Activated CD4-positive, alpha-beta T cell treated with anti-CD3 and anti-CD28 coated beads, Interleukin-2, Interleukin-6, amounts not matched to agents 100 ng/mL and 50 ng/mL, durations not matched to agents 16 hours and 8 hours (primary cell): Measurements from ENCODE around the gene LMAN2.
A peak's percentile ranks its signal among the peaks of the same experiment; 100 is the strongest.

Source experiments
- DNase-seq: peaks from one replicate; pipeline ENCODE4 v3.0.0-alpha.2; 2020

LMAN2 gene, protein sequence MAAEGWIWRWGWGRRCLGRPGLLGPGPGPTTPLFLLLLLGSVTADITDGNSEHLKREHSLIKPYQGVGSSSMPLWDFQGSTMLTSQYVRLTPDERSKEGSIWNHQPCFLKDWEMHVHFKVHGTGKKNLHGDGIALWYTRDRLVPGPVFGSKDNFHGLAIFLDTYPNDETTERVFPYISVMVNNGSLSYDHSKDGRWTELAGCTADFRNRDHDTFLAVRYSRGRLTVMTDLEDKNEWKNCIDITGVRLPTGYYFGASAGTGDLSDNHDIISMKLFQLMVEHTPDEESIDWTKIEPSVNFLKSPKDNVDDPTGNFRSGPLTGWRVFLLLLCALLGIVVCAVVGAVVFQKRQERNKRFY

DNA sequence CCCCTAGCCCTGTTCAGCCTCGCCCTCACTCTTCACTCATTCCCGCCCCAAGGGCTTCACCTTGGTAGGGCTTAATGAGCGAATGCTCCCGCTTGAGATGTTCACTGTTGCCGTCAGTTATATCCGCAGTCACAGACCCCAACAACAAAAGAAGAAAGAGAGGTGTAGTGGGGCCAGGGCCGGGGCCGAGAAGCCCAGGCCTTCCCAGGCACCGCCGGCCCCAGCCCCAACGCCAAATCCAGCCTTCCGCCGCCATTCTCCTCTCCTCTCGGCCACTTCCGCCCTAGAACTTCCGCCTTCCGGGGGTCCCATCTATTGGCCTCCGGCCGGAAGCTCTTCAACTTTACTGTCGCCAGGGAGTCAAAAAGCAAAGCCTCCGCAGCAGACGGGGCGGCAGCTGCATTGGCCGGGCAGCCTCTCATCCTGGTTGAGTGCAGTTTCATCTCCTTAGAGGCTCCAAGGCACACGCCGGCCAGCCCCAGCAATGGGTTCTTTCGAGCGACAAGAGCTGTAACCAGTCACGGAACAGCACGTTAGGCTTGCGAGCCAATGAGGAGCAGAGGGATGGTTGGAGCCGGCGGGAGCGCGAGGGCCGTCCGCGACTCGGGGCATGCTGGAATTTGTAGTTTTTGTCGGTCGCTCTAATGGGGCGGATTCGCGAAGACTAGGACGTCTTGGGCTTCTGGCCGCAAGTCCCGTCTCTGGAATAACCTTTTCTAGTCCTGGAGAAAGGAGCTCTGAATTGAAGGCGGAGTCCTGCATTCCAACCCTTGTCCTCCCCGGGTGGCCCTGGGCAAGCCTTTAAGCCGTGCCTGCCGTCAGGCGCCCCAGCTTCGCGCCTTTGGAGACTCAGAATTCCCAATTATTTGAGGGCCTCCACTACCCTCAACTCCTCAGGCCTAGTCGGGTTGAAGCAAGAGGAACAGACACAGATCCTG lies at the start of gene LMAN2:
LMAN2 (minus strand) TSS at position 277 of the 938 bp plus-strand sequence; CDS start at position 256, 21 bp downstream.
- peak; percentile 96 for DNase-seq

DNA sequence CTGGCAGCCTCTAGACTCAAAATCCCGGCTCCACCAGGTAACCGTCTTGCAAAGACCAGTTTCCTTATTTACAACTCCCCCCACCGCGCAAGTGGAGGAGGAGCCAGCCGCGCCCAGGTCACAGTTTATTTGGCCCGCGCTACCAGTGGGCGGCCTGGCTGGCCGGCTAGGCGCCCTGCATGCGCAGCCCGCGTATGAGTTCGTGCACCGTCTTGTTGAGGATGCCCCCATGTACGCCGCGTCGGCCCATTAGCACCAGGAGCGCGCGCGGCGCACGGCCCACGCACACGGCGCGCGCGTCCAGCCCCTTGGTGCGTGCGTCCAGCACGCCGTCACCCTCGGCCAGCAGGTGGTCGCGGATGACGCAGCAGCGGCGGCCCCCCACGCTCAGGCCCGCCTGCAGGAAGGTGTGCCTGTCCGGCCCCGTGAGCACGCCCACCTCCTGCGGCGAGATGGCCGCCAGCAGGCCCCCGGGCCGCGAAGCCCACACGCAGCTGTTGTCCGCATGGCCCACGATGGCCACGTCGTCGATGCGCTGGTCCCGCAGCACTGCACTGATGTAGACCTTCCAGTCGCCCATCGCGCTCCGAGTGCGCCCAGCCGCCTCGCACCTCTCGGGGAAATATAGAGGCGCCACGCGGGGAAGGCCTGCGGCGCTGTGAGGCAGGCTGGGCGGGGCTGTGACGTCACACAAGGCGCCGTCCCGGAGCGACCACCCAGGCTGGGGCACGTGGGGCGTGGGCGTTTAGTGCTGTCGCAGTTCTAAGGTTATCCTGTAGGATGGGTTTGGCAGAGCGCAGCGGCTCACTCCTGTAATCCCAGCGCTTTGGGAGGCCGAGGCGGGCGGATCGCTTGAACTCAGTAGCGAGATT lies 48.8 kb upstream of the LMAN2 start, which contains the start of gene PFN3:
PFN3 (minus strand) TSS at position 665 of the 872 bp plus-strand sequence; CDS start at position 580, 85 bp downstream.
- no peak for DNase-seq

DNA sequence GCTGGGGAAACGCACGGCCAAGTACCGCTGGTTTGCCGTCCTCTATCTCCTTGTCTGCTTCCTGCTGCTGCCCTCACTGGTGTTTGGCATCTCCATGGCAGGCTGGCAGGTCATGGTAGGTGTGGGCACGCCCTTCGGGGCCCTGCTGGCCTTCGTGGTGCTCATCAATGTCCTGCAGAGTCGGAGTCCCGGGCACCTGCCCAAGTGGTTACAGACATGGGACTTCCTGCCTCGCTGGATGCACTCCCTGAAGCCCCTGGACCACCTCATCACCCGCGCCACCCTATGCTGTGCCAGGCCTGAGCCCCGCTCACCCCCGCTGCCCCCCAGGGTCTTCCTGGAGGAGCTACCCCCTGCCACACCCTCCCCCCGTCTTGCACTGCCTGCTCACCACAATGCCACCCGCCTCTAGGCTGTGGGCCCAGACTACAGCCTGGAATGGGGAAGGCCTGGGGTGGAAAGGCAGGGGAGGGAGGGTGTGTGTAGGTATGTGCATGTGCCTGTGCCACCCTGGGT lies 46.5 kb upstream of the LMAN2 start:
- DNase-seq, result no peak

DNA sequence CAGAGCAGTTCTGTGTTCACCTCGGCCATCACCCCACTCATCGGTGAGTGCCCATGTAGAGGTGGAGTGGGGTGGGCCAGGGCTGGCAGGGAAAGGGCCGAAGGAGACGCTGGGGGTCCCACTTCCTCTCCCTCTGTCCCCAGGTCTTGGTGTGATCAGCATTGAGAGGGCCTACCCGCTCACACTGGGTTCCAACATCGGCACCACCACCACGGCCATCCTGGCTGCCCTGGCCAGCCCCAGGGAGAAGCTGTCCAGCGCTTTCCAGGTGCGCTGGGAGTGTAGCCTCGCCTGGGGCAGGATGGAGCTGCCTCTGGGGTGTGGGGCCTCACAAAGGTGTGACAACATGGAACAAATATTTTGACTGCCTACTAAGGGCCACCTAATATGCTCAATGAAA lies 45.3 kb upstream of the LMAN2 start:
- DNase-seq, result no peak

DNA sequence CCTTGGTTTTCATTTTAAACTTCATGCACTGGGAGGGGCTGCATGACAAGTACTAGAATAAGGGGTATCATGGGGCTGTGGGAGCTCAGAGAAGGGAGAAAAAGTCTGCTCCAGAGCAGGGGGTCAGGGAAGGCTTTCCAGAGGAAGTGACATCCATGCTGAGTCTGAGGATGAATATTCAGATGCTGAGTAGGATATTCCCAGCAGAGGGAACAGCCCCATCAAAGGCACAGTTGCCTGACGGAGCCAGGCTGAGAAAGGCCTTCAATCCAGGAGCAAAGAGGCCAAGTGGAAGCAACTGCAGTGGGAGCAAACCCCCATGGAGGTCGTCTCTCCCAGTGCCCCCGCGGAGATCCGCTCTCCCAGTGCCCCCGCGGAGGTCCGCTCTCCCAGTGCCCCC lies 44.6 kb upstream of the LMAN2 start:
- DNase-seq, result no peak

DNA sequence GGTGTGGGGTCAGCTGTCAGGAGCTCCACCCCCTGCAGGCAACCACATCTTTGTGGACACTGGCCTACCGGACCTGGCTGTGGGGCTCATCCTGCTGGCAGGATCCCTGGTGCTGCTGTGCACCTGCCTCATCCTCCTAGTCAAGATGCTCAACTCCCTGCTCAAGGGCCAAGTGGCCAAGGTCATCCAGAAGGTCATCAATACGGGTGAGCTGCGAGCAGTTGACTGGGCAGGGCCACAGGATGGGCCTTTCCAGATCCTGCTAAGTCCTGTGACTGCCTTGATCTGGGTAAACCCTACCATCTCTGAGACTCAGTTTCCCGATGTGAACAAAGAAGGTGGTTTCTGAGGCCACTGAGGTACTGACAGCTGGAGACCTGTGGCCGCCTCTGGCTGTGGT lies 42.5 kb upstream of the LMAN2 start:
- no peak for DNase-seq

DNA sequence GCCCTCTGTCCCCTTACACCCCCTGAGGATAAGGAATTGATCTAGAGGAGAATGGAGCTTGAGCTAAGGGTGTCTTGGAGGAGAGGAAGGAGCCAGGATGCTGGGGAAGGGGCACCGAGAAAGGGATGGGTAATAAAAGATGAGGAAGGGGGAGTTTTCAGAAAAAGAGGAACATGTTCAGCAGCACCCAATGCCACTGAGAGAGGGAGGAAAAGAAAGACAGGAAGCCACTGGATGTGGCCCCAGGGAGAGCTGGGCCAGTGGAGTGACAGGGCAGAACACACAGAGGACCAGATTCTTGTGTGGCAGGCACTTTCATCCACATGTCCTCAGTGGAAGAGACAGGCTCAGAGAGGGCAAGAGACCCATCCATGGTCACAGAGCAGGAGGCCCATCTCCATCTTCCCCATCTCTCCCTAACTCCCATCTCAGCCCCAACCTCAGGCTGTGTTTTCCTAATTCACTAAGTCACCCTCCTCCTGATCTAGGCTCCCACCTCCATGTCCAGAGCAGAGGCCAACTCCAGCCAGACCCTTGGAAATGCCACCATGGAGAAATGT lies 41.8 kb upstream of the LMAN2 start:
- no peak for DNase-seq

DNA sequence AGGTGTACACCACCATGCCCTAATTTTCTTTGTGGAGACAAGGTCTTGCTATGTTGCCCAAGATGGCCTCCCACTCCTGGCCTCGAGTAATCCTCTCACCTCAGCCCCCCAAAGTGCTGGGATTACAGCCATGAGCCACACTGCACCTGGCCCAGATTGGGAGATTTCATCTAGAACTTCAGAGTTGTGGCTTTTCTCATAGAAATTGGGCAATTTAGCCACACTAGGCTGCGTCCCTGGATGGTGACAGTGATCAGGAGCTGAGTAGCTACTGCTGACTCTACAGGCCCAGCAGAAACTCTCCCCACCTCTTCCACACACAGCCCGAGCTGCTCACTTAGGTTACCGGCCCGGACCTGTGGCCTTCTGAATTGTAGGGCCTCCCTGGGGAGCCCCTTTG lies 41.3 kb upstream of the LMAN2 start:
- DNase-seq, result no peak

DNA sequence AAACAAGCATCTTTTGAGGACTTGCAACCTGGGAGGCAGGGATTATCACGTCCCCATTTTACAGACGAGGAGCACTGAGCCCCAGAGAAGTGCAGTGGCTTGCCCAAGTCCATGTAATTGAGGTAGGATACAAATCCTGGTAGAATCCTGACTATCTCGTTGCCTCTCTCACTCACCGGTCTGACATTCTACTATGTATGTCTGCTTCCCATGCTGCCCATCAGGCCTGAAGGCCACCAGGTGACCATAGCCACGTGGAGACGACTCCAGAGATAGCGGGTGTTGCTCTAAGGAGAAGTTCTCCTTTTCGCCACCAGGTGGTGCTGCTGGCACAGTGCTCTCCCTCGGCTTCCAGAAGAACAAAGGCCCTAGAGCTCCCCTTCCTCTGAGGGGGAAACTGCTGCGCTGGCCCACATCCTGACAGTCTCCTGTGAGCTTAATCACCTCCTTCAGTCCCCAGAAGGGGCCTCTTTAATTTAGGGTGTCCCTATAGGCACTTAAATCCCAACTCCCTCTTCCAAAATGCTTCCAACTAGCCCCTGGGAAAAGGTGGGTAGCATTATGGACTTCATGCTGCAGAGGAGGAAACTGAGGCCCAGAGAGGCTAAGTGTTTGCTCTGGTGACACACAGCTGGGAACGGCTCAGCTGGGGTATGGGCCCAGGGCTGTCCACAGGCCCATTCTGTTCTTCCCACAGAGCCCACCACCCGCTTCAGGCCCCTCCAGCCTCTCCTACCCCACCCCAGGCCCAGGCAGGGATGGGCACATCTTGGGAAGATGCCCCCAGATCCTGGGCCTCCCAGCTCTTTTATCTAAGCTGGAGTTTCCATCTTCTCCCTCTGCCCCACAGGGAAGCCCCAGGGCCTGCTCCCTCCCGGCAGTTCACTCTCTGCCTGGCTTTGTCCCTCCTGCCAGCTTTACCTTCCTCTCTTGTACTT lies 39.2 kb upstream of the LMAN2 start:
- DNase-seq, result peak; percentile 94

DNA sequence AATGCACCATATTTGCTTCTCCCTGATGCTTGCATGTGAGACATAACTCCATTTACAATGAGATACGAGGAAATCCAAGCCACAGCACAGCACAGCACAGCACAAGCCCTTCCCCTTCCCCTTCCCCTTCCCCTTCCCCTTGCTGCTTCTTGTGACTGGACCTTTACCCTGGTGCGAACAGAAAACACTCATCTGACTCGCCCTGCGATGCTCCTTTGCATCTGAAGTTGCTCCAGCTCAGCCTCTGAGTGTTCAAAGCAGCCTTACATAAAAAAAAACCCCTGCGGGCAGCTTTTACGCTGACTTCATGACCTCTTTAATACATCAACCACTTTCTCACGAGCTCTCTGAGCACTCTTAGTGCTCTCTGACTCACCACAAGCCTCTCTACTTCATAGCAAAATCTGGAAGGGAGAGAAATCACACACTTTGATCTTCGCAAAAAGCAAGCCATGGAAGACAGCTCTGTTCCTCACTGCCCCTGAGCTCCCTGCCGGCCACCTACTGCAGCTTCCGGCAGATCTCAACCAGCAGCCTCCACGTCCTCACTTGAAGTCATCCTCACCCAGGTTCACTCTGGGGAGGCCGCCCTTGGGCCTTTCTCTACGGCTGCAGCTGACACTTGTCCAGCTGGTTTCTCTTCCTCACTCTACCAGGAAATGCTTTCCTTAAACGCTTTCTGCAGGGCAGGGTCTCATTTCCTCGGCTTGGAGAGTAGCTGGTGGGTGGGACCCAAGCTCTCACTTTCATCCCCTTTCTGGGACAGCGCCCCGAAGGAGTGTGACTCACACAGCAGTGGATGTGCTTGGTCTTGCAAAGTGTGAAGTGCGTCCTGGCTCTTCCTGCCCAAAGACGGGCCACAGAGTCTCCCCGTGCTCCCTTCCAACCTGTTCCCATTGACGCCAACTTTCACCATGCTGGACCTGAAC lies 38.0 kb upstream of the LMAN2 start:
- DNase-seq, result peak; percentile 74

DNA sequence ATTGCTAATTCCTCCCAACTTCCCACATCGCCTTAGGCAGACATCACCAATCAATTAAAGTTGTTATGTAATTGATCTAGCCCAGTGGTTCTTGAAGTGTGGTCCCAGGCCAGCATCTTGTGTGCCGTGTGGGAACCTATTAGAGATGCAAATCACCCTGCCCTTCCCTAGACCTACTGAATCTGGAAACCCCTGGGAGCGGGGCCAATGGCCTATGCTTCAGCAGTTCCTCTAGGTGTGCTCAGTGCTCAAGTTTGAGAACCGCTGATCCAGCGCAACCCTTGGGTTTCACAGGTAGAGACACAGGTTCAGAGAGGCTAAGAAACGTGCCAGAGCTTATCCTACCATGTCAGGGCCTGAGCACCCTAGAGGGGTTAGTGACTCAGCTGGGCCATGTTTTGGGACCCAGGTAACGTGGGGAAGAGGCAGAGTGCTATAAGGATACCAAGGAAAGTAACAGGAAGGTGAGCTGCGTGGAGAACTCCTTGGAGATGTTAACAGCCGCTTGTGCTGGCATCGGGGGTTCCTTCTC lies 37.1 kb upstream of the LMAN2 start:
- DNase-seq, result no peak

DNA sequence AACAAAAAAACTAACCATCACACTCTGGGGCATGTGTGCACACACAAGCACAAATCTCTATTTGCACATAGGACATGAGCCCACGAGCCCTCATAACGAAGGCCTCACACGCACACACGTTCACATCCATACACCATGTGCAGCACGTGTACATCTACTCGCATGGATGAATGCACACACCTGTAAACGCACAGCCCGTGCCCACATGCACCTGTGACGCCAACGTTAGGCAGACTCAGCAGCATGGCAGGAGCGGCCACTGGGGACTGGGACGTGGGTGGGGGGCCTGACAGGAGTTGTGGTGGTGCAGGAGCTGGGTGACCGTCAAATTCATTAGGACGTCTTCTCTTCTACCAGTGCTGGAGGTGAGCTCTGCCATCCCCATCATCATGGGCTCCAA lies 35.9 kb upstream of the LMAN2 start:
- no peak for DNase-seq

DNA sequence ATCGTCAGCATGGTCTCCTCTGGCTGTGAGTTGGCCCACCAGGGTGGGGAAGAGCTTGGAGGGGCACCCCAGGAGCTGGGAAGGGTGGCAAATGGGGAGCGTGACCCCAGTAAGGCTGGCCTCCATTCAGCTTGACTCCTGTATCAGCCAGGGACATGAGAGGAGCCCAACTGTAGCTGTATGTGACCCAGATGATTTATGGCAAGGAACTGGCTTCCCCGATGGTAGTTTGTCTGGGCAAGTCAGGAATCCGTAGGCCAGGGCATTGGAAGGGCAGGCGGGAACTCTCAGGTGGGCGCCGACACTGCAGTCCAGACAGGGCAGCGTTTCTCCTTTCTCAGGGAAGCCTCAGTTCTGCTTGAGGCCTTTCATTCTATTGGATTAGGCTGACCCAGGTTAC lies 35.1 kb upstream of the LMAN2 start:
- no peak for DNase-seq

DNA sequence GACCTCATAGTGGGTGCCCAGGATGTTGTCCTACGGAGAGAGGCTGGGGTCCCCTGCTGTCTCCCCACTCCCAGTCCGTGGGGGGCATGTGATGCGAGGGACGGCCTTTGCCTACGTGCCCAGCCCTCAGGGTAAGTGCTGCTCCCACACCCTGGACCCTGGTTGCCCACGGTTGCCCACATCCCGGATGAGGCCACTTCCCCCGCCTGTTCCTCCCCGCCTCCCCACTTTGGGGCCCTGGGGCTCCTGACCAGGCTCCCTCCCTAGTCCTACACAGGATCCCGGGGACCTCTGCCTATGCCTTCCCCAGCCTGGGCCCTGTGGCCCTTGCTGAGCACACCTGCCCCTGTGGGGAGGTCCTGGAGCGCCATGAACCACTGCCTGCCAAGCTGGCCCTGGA lies 34.3 kb upstream of the LMAN2 start:
- DNase-seq, result no peak

DNA sequence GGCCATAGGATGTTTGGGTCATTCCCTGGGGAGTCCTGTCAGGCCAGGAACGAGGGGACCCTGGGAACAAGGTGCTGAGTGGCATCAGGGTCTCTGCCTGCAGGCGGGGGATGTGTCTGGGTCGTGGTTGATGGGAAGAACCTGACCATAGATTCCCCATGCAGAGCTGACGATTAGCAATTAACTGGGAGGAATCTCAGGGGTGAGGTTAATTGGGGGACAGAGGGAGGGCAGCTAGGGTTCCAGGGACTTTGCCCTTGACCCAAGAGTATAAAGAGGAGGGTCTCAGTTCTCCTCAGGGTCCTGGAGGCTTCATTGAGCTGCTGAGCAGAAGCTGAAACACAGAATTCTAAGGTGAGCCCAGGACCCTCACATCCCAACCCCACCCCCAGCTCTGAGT lies 32.7 kb upstream of the LMAN2 start, which contains the start of gene SLC34A1:
SLC34A1 (plus strand) TSS at position 301 of the 400 bp plus-strand sequence. CDS start 1,308 bp downstream, outside the sequence.
- DNase-seq, result no peak

DNA sequence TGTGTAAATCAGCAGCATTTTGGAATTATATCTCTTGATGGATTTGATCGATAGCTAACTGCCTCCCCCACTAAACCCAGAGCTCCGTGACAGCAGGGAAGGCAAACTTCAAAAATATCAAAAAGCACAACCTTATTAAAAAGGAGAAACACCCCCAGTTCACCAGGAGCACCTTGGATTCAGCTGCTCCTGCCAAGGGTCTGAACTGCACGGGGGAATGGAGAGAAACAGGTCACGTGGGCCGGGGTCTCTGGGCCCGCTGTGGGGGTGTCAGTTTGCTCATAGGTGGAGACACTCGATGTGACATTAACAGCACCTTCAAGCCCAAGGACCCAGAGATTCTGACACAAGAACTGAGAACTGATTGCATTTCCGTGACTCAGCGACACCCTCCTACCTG lies 31.7 kb upstream of the LMAN2 start:
- DNase-seq, result no peak

DNA sequence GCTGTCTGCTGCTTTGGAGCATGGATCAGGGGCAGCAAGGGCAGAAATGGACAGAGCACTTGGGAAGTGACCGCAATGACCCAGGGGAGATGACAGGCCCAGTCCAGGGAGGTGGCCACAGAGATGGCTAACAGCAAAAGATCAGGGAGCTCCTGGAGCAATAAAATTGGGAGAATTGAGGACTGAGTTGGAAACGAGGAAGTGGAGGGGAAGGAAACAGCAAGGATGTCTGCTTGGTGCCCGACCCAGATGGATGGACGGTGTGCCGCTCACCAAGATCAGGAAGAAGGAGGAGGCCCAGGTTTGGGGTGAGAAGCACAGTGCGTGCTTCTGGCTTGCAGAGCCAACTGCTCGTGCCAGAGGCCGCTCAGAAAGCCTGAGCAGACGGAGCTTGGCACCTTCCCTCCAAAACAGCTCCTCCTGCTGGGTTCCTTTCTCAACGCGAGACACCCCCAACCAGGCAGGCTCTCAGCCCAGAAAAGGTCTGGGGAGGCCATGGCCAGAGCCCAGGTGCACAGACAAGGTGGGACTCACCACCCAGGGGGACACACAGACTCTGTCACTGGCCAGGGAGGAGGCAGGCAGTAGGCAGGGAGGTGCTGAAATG lies 31.1 kb upstream of the LMAN2 start:
- no peak for DNase-seq

DNA sequence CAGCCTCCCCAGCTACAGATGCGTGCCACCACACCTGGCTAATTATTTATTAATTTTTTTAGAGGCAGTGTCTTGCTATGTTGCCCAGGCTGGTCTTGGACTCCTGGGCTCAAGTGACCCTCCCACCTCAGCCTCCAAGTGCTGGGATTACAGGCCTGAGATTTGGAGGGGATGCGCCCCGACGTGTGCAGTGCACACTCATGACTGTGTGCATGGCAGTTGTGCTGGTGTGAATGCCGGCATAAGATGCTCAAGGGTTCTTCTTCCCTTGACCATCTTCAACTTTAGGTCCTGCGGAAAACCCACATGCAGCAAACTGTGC lies 29.3 kb upstream of the LMAN2 start:
- DNase-seq, result no peak
